NAMALWA (cell line): ENCODE measurements around the gene SPON1.
"Not testable (repeated sequence)": the region's sequence is repeated elsewhere in the genome, so short reads cannot be mapped to it uniquely, and the experiment has no call there.

Experiments
- DNase-seq: peaks from one replicate; pipeline ENCODE4 v3.0.0-alpha.2; 2015; ENCODE audit warnings: low spot score

The SPON1 gene

GRCh38 chr11:13962562-13963168 is at the start of gene SPON1:
SPON1 (plus strand) TSS chr11:13962723; CDS start chr11:13962905, 182 bp downstream.
- DNase-seq = no peak

- DNase-seq = no peak
Measured at GRCh38 chr11:13917264-13917663, 45.3 kb upstream of the SPON1 start.

GRCh38 chr11:13917904-13918303 is 44.6 kb upstream of the SPON1 start:
- DNase-seq = no peak

- DNase-seq = no peak
Measured at GRCh38 chr11:13920756-13921155, 41.8 kb upstream of the SPON1 start.

GRCh38 chr11:13921545-13921944 is 41.0 kb upstream of the SPON1 start:
- DNase-seq = no peak

GRCh38 chr11:13923182-13923581 is 39.3 kb upstream of the SPON1 start:
- DNase-seq = no peak

- peak; percentile 5 for DNase-seq
Measured at GRCh38 chr11:13923716-13924650, 38.5 kb upstream of the SPON1 start.

- peak; percentile 11 for DNase-seq
Measured at GRCh38 chr11:13924801-13925327, 37.7 kb upstream of the SPON1 start.

- DNase-seq = not testable (repeated sequence)
Measured at GRCh38 chr11:13926366-13926765, 36.2 kb upstream of the SPON1 start.

- no peak for DNase-seq
Measured at GRCh38 chr11:13926981-13927380, 35.5 kb upstream of the SPON1 start.

GRCh38 chr11:13927481-13927880 is 35.0 kb upstream of the SPON1 start:
- DNase-seq = no peak

- DNase-seq = peak; percentile 9
Measured at GRCh38 chr11:13928566-13929251, 33.8 kb upstream of the SPON1 start.

- DNase-seq = no peak
Measured at GRCh38 chr11:13929395-13929891, 33.1 kb upstream of the SPON1 start.

- no peak for DNase-seq
Measured at GRCh38 chr11:13931356-13931755, 31.2 kb upstream of the SPON1 start.

- not testable (repeated sequence) for DNase-seq
Measured at GRCh38 chr11:13937154-13937553, 25.4 kb upstream of the SPON1 start.

GRCh38 chr11:13938829-13939228 is 23.7 kb upstream of the SPON1 start:
- DNase-seq = not testable (repeated sequence)

- no peak for DNase-seq
Measured at GRCh38 chr11:13939961-13940906, 22.3 kb upstream of the SPON1 start.

GRCh38 chr11:13940907-13941256 is 21.6 kb upstream of the SPON1 start:
- no peak for DNase-seq

GRCh38 chr11:13941775-13942174 is 20.7 kb upstream of the SPON1 start:
- no peak for DNase-seq

GRCh38 chr11:13942378-13942777 is 20.1 kb upstream of the SPON1 start:
- DNase-seq = no peak

GRCh38 chr11:13942971-13943381 is 19.5 kb upstream of the SPON1 start:
- no peak for DNase-seq
